KMS-11 (cell line): ENCODE data around the gene LIAS.
"Not testable (repeated sequence)": the region's sequence is repeated elsewhere in the genome, so short reads cannot be mapped to it uniquely, and the experiment has no call there.

Source experiments
- H2AFZ ChIP-seq: fragments of 200-600 bp; sonication (generic); 2 replicates; pipeline ENCODE4 v1.6.1; 2016; ENCODE audit warnings: antibody characterized with exemption, mixed run types, low read depth
- H3K27ac ChIP-seq: fragments of 200-600 bp; sonication (generic); 2 replicates; pipeline ENCODE4 v1.6.1; 2016; ENCODE audit warnings: mild to moderate bottlenecking, mixed run types
- H3K27me3 ChIP-seq: fragments of 200-600 bp; sonication (generic); 2 replicates; pipeline ENCODE4 v1.6.1; 2017; ENCODE audit warnings: mild to moderate bottlenecking, low read depth, mixed run types, moderate library complexity; ENCODE audit not compliant: insufficient read depth
- H3K36me3 ChIP-seq: fragments of 200-600 bp; sonication (generic); 2 replicates; pipeline ENCODE4 v1.6.1; 2017; ENCODE audit warnings: mild to moderate bottlenecking, mixed run types; ENCODE audit not compliant: insufficient read depth
- H3K4me1 ChIP-seq: fragments of 200-600 bp; sonication (generic); 2 replicates; pipeline ENCODE4 v1.6.1; 2016; ENCODE audit warnings: mild to moderate bottlenecking, low read depth, mixed run types; ENCODE audit not compliant: poor library complexity, severe bottlenecking
- H3K4me2 ChIP-seq: fragments of 200-600 bp; sonication (generic); 2 replicates; pipeline ENCODE4 v1.7.0; 2016; ENCODE audit warnings: mild to moderate bottlenecking, mixed run types
- H3K4me3 ChIP-seq: fragments of 200-600 bp; sonication (generic); IDR thresholded peaks from 2 replicates; pipeline ENCODE4 v1.6.1; 2017; ENCODE audit warnings: low read depth, low read length, mixed read lengths; ENCODE audit not compliant: insufficient read depth
- H3K79me2 ChIP-seq: fragments of 200-600 bp; sonication (generic); 2 replicates; pipeline ENCODE4 v1.6.1; 2016; ENCODE audit warnings: low read depth, mixed run types; ENCODE audit not compliant: insufficient read depth
- H3K9ac ChIP-seq: fragments of 200-600 bp; sonication (generic); 2 replicates; pipeline ENCODE4 v1.6.1; 2016; ENCODE audit warnings: mild to moderate bottlenecking, mixed run types
- H4K20me1 ChIP-seq: fragments of 200-600 bp; sonication (generic); 2 replicates; pipeline ENCODE4 v1.6.1; 2016; ENCODE audit warnings: mild to moderate bottlenecking, mixed run types; ENCODE audit not compliant: insufficient read depth
- CTCF ChIP-seq: fragments of 200-600 bp; sonication (generic); conservative IDR thresholded peaks from 2 replicates; pipeline ENCODE4 v1.6.1; 2017; ENCODE audit warnings: low read depth, mild to moderate bottlenecking, antibody characterized with exemption, low read length, moderate library complexity, mixed read lengths

The LIAS gene

GRCh38 chr4:39458505-39459300, at the start of gene LIAS, which contains the start of gene RPL9:
TSS of gene LIAS (plus strand) at chr4:39459056. CDS start at chr4:39459118, 62 bp downstream.
TSS of gene RPL9 (minus strand) at chr4:39458922. CDS start at chr4:39458439, 483 bp downstream.
- Histone ChIP-seq H3K27me3 (no peaks in the 10 kb centered on the region), H3K79me2 (peaks cover 32% of the 10 kb centered on the region), H2AFZ (peak within 1 kb of the TSS; percentile 46), H3K27ac (peak within 1 kb of the TSS; percentile 80), H3K4me3 (no peak within 1 kb of the TSS), H3K4me1 (peaks cover 22% of the 10 kb centered on the region), H3K4me2 (peak within 1 kb of the TSS; percentile 53), H3K9ac (peak within 1 kb of the TSS; percentile 97), H4K20me1 (no peaks in the 10 kb centered on the region), H3K36me3 (peaks cover 9% of the 10 kb centered on the region; the same call in 1 of the 2 replicates)
- no peak for TF ChIP-seq CTCF

- no peaks in the 10 kb centered on the region for H3K27me3 ChIP-seq
- H3K4me3 ChIP-seq: no peak overlapping the region
- no peaks in the 10 kb centered on the region for H3K36me3 ChIP-seq
- H2AFZ ChIP-seq: no peak overlapping the region
- no peaks in the 10 kb centered on the region for H3K79me2 ChIP-seq
- no peak overlapping the region for H3K4me2 ChIP-seq
- no peak for TF ChIP-seq CTCF
- no peak overlapping the region for H3K9ac ChIP-seq
- H4K20me1 ChIP-seq: no peaks in the 10 kb centered on the region
- no peaks in the 10 kb centered on the region for H3K4me1 ChIP-seq
- no peak overlapping the region for H3K27ac ChIP-seq
Measured at GRCh38 chr4:39410415-39410814, 48.4 kb upstream of the LIAS start.

- H3K9ac ChIP-seq, H3K27me3 ChIP-seq, H3K4me2 ChIP-seq, H3K27ac ChIP-seq, H3K4me1 ChIP-seq, H3K79me2 ChIP-seq, H3K4me3 ChIP-seq, H4K20me1 ChIP-seq, H3K36me3 ChIP-seq, H2AFZ ChIP-seq: not testable (repeated sequence)
Measured at GRCh38 chr4:39411561-39411960, 47.3 kb upstream of the LIAS start.

GRCh38 chr4:39415678-39416283, 43.1 kb upstream of the LIAS start:
- H3K4me3 ChIP-seq: no peak overlapping the region
- H3K9ac ChIP-seq: no peak overlapping the region
- no peaks in the 10 kb centered on the region for H4K20me1 ChIP-seq
- H3K36me3 ChIP-seq: no peaks in the 10 kb centered on the region
- H3K27me3 ChIP-seq: no peaks in the 10 kb centered on the region
- H3K4me2 ChIP-seq: no peak overlapping the region
- H3K79me2 ChIP-seq: no peaks in the 10 kb centered on the region
- TF ChIP-seq CTCF: no peak
- no peaks in the 10 kb centered on the region for H3K4me1 ChIP-seq
- H3K27ac ChIP-seq: no peak overlapping the region
- no peak overlapping the region for H2AFZ ChIP-seq

GRCh38 chr4:39422247-39422646, 36.6 kb upstream of the LIAS start:
- Histone ChIP-seq H3K4me2 (no peak overlapping the region), H3K79me2 (no peaks in the 10 kb centered on the region)
- TF ChIP-seq CTCF: no peak

GRCh38 chr4:39425297-39425696, 33.6 kb upstream of the LIAS start:
- H2AFZ ChIP-seq, H3K36me3 ChIP-seq, H3K79me2 ChIP-seq: not testable (repeated sequence)

More at GRCh38 chr4:39422247-39422646, 36.6 kb upstream of the LIAS start:
- H3K27ac ChIP-seq: no peak overlapping the region
- no peak overlapping the region for H3K4me3 ChIP-seq
- no peaks in the 10 kb centered on the region for H3K27me3 ChIP-seq
- H4K20me1 ChIP-seq: no peaks in the 10 kb centered on the region
- H3K9ac ChIP-seq: no peak overlapping the region
- no peaks in the 10 kb centered on the region for H3K36me3 ChIP-seq
- no peak overlapping the region for H2AFZ ChIP-seq
- no peaks in the 10 kb centered on the region for H3K4me1 ChIP-seq

More at GRCh38 chr4:39425297-39425696, 33.6 kb upstream of the LIAS start:
- not testable (repeated sequence) for H3K4me2 ChIP-seq, H3K27ac ChIP-seq, H4K20me1 ChIP-seq, H3K9ac ChIP-seq, H3K4me1 ChIP-seq, H3K4me3 ChIP-seq, H3K27me3 ChIP-seq
